ENCODE results near the gene MOGAT3.

DNA sequence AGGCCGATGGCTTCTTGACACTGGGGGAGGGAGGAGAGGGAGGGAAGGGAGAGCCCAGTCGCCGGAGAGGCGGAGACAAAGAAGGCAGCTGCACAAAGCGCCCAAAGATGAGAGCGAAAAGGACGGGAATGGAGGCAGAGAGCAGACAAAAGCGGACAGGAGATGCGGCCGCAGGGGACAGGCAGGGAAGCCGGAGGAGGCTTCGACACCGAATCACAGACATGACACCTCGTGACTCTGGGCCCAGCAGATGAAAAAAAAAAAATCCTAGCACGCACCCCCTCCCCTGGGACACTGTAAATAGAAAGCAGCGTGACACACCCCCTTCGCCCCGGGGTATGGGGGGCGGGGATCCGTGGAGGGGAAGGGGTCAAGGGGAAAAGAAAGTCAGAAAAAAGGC is 21.7 kb downstream of the MOGAT3 start:
- TF ChIP-seq, protein P1, sequence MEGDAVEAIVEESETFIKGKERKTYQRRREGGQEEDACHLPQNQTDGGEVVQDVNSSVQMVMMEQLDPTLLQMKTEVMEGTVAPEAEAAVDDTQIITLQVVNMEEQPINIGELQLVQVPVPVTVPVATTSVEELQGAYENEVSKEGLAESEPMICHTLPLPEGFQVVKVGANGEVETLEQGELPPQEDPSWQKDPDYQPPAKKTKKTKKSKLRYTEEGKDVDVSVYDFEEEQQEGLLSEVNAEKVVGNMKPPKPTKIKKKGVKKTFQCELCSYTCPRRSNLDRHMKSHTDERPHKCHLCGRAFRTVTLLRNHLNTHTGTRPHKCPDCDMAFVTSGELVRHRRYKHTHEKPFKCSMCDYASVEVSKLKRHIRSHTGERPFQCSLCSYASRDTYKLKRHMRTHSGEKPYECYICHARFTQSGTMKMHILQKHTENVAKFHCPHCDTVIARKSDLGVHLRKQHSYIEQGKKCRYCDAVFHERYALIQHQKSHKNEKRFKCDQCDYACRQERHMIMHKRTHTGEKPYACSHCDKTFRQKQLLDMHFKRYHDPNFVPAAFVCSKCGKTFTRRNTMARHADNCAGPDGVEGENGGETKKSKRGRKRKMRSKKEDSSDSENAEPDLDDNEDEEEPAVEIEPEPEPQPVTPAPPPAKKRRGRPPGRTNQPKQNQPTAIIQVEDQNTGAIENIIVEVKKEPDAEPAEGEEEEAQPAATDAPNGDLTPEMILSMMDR (IDR thresholded peaks at IDR 0.05 in 2 of 3, conservative IDR thresholded peaks at IDR 0.05 in 1 of 3; ENCODE audit: insufficient read depth in 2 of 3, low read depth in 1 of 3, low read length in 3 of 3), result no peak
- TF ChIP-seq SOX6 (IDR thresholded peaks at IDR 0.05) (no peak), RFX5 (IDR thresholded peaks at IDR 0.05; ENCODE audit: low read depth, low read length) (no peak), STAG1 (CRISPR knock-in tag; IDR thresholded peaks at IDR 0.05; ENCODE audit: borderline replicate concordance) (no peak), POLR2A (conservative IDR thresholded peaks at IDR 0.05) (no peak), TSC22D4 (tag; IDR thresholded peaks at IDR 0.05) (no peak)
- TF ChIP-seq, protein P2, sequence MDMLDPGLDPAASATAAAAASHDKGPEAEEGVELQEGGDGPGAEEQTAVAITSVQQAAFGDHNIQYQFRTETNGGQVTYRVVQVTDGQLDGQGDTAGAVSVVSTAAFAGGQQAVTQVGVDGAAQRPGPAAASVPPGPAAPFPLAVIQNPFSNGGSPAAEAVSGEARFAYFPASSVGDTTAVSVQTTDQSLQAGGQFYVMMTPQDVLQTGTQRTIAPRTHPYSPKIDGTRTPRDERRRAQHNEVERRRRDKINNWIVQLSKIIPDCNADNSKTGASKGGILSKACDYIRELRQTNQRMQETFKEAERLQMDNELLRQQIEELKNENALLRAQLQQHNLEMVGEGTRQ (CRISPR knock-in tag; IDR thresholded peaks at IDR 0.05), result no peak

All from K562 (cell line).